GM23338 (cell line): ENCODE measurements around the gene OR5AU1.
A peak's percentile ranks its signal among the peaks of the same experiment; 100 is the strongest.

Experiments used
- CREB1 ChIP-seq: fragments of 250-450 bp; sonication (Bioruptor Pico); IDR thresholded peaks from 2 replicates; pipeline ENCODE4 v1.5.0; 2020; ENCODE audit warnings: low read depth, mild to moderate bottlenecking, moderate library complexity
- CTCF ChIP-seq, 2 experiments: fragments of 200-600 bp in 1 of 2; sonication (generic) in 1 of 2; conservative IDR thresholded peaks; 2 replicates each; pipeline versions ENCODE4 v1.5.1 to v1.6.1; 2016 to 2017; ENCODE audit warnings: antibody characterized with exemption in 2 of 2, low read depth in 2 of 2, mild to moderate bottlenecking in 2 of 2, moderate library complexity in 1 of 2
- ETS1 ChIP-seq: IDR thresholded peaks from 2 replicates; pipeline ENCODE4 v1.6.1; 2016; ENCODE audit warnings: antibody characterized with exemption
- EZH2 ChIP-seq: fragments of 200-600 bp; sonication (generic); IDR thresholded peaks from one replicate; pipeline ENCODE4 v1.8.0; 2017; ENCODE audit warnings: antibody characterized with exemption, mild to moderate bottlenecking, low read depth; ENCODE audit not compliant: unreplicated experiment
- EZH2phosphoT487 ChIP-seq: fragments of 200-600 bp; sonication (generic); IDR thresholded peaks from one replicate; pipeline ENCODE4 v1.8.1; 2018; ENCODE audit warnings: antibody characterized with exemption; ENCODE audit not compliant: unreplicated experiment
- JUNB ChIP-seq: IDR thresholded peaks from one replicate; pipeline ENCODE4 v1.6.1; 2016; ENCODE audit warnings: antibody characterized with exemption; ENCODE audit not compliant: unreplicated experiment
- POLR2AphosphoS5 ChIP-seq: IDR thresholded peaks from 2 replicates; pipeline ENCODE4 v1.6.1; 2016; ENCODE audit warnings: antibody characterized with exemption, low read depth
- REST ChIP-seq: IDR thresholded peaks from one replicate; pipeline ENCODE4 v1.6.1; 2018; ENCODE audit warnings: antibody characterized with exemption; ENCODE audit not compliant: unreplicated experiment

- TF ChIP-seq CTCF (conservative IDR thresholded peaks at IDR 0.05; ENCODE audit: low read depth in 2 of 2), result peak in 1 of 2 experiments; percentile 37; a peak in 2 of 4 replicates
- TF ChIP-seq CREB1, result no peak
- no peak for TF ChIP-seq POLR2AphosphoS5
- TF ChIP-seq EZH2phosphoT487, result no peak
- TF ChIP-seq REST, result no peak
- no peak for TF ChIP-seq EZH2
- TF ChIP-seq ETS1, result no peak
- no peak for TF ChIP-seq JUNB
Observed at GRCh38 chr14:21191261-21191808, 35.5 kb upstream of the OR5AU1 start.
